T-helper 2 cell treated with Interferon-gamma antibody and Interleukin-4, amounts not matched to agents 5 μg/mL and 100 μg/mL, for 36 hours (primary cell): Measurements from ENCODE around the gene KIF26B.
"Not testable (repeated sequence)": the region's sequence is repeated elsewhere in the genome, so short reads cannot be mapped to it uniquely, and the experiment has no call there.

Experiments
- DNase-seq: peaks from one replicate; pipeline ENCODE4 v3.0.0; 2021; ENCODE audit warnings: low spot score
- H3K27ac Mint-ChIP-seq: one replicate; pipeline ENCODE4 v1.8.0; 2021; ENCODE audit warnings: mild to moderate bottlenecking, mixed read lengths
- H3K27me3 Mint-ChIP-seq: one replicate; pipeline ENCODE4 v1.8.0; 2021; ENCODE audit warnings: low read depth, mixed read lengths
- H3K36me3 Mint-ChIP-seq: one replicate; pipeline ENCODE4 v1.8.0; 2021; ENCODE audit warnings: low read depth, mixed read lengths
- H3K4me1 Mint-ChIP-seq: one replicate; pipeline ENCODE4 v1.8.0; 2021; ENCODE audit warnings: low read depth, mixed read lengths
- H3K4me3 Mint-ChIP-seq: one replicate; pipeline ENCODE4 v1.8.0; 2022; ENCODE audit warnings: mild to moderate bottlenecking, moderate library complexity, mixed read lengths
- H3K9me3 Mint-ChIP-seq: one replicate; pipeline ENCODE4 v1.8.0; 2021; ENCODE audit warnings: mixed read lengths

The KIF26B gene

DNA sequence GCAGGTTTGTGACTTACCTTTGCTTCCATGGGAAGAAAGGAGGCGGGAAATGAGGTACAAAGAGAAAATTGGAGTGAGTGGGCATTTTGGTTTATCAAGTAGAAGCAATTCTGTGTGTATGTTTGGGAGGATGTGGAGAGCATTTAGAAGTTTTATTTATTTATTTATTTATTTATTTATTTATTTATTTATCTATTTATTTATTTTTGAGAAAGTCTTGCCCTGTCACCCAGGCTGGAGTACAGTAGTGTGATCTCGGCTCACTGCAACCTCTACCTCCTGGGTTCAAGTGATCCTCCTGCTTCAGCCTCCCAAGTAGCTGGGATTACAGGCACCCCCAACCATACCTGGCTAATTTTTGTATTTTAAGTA lies 182.2 kb downstream of the KIF26B start:
- H3K27ac Mint-ChIP-seq, H3K9me3 Mint-ChIP-seq, H3K4me1 Mint-ChIP-seq, H3K4me3 Mint-ChIP-seq, H3K27me3 Mint-ChIP-seq, H3K36me3 Mint-ChIP-seq, DNase-seq: not testable (repeated sequence)

DNA sequence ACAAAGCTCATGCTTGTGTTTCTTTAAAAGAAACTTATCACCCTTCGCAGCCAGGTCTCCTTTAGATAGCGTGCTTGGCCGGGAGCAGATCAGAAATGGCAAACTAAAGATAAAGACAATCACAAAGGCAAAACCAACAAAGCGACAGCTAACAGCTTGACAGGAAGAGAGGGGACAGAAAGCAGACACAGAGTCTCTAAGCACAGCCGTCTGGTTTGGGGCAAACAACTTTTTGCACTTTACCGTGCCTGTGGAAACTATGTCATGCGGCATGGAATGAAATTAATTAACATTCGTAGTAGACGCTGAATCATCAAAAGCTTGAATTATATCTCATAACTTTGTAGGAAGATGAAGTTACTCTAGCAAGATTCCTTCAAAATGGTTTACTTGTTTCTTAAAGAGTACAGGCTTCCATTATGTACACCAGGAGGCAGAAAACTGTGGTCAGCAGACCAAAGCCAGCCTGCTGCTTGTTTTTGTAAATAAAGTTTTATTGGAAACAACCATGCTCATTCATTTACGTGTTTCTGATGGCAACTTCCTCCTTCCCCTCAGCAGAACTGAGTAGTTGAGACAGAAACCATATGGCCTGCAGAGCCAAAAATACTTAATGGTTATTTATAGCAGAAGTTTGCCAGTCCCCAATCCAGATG lies 183.2 kb downstream of the KIF26B start:
- no peak overlapping the region for H3K4me3 Mint-ChIP-seq
- no peaks in the 10 kb centered on the region for H3K27me3 Mint-ChIP-seq
- no peak overlapping the region for H3K27ac Mint-ChIP-seq
- H3K9me3 Mint-ChIP-seq = no peaks in the 10 kb centered on the region
- no peak for DNase-seq
- H3K36me3 Mint-ChIP-seq = no peaks in the 10 kb centered on the region
- peaks cover 5% of the 10 kb centered on the region for H3K4me1 Mint-ChIP-seq

- Mint-ChIP-seq H3K4me1 (peaks cover 5% of the 10 kb centered on the region), H3K36me3 (no peaks in the 10 kb centered on the region), H3K4me3 (no peak overlapping the region), H3K27ac (no peak overlapping the region), H3K27me3 (no peaks in the 10 kb centered on the region), H3K9me3 (no peaks in the 10 kb centered on the region)
- no peak for DNase-seq
Measured at GRCh38 chr1:245338485-245338877, 183.7 kb downstream of the KIF26B start.

DNA sequence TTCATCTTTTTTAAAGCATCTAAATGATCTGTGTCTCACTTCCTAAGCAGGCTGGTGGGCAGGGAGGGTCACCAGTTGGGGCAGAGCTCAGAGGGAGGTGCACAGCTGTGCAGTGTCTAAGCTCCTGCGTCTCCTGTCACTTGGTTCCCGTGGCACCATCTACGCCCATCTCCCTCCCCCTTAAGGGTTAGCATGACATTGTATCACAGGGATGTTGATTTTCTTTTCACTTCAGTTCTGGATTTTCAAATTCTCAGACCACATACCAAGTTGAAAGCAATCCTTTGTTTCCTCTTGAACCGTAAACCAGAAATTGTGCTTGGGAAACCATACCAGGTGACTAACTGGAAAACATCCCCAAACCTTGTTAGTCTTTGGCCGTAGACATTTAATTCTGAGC lies 187.0 kb downstream of the KIF26B start:
- no peak for DNase-seq
- no peaks in the 10 kb centered on the region for H3K36me3 Mint-ChIP-seq
- no peaks in the 10 kb centered on the region for H3K9me3 Mint-ChIP-seq
- peaks cover 5% of the 10 kb centered on the region for H3K4me1 Mint-ChIP-seq
- H3K4me3 Mint-ChIP-seq = no peak overlapping the region
- no peak overlapping the region for H3K27ac Mint-ChIP-seq
- H3K27me3 Mint-ChIP-seq = no peaks in the 10 kb centered on the region

DNA sequence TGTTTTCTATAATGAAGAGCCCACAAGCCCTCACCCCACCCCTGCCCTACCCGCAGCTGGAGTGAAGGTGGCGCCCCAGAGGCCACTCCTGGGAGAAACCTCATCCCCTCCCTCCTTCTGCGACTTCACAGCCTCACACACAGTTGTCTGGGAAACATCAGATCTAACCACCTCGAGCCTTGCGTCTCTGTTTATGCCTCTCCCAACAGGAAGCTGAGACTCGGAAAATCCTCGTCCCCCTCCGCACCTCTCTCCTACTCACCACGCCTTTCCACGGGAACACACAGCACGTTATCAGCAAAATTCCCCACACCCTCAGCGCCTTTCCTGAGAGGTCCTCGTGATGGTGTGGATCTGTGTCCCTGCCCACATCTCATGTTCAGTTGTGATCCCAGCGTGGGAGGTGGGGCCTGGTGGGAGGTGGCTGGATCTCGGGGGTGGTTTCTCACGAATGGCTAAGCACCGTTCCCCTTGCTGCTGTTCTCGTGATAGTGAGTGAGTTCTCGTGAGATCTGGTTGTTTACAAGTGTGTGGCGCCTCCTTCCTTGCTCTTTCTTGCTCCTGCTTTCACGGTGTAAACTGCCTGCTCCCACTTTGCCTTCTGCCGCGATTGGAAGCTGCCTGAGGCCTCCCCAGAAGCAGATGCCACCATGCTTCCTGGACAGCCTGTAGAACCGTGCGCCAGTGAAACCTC lies 190.6 kb downstream of the KIF26B start:
- H3K27me3 Mint-ChIP-seq = peaks cover 2% of the 10 kb centered on the region
- no peak overlapping the region for H3K4me3 Mint-ChIP-seq
- H3K36me3 Mint-ChIP-seq = no peaks in the 10 kb centered on the region
- H3K9me3 Mint-ChIP-seq = no peaks in the 10 kb centered on the region
- no peaks in the 10 kb centered on the region for H3K4me1 Mint-ChIP-seq
- no peak for DNase-seq
- no peak overlapping the region for H3K27ac Mint-ChIP-seq

DNA sequence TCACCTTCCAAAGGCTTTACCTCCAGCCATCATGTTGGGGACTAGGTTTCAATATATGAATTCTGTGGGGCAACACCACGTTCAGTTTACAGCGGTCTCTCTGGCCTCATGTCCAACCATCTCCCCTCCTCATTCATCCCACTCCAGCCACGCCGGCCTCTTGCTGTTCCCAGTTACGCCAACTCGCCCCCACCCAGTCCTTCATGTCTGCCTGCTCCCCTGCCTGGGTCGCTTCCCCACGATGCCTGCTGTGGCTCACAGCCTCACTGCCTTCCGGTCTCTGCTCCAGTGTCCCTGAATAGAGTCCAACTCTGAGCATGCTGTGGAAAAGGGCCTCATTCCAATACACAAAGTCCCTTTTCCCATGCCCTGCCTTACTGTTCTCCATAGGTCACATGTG lies 193.8 kb downstream of the KIF26B start:
- Mint-ChIP-seq H3K36me3 (no peaks in the 10 kb centered on the region), H3K4me1 (no peaks in the 10 kb centered on the region), H3K9me3 (no peaks in the 10 kb centered on the region), H3K4me3 (no peak overlapping the region), H3K27ac (no peak overlapping the region), H3K27me3 (peaks cover 2% of the 10 kb centered on the region)
- no peak for DNase-seq

GRCh38 chr1:245353411-245353810 lies 198.6 kb downstream of the KIF26B start:
- H3K4me3 Mint-ChIP-seq = no peak overlapping the region

GRCh38 chr1:245353915-245354775 lies 199.4 kb downstream of the KIF26B start:
- no peaks in the 10 kb centered on the region for H3K36me3 Mint-ChIP-seq
- H3K9me3 Mint-ChIP-seq = no peaks in the 10 kb centered on the region
- H3K27ac Mint-ChIP-seq = no peak overlapping the region
- no peak for DNase-seq
- H3K27me3 Mint-ChIP-seq = no peaks in the 10 kb centered on the region
- H3K4me1 Mint-ChIP-seq = no peaks in the 10 kb centered on the region
- no peak overlapping the region for H3K4me3 Mint-ChIP-seq

More at GRCh38 chr1:245353411-245353810, 198.6 kb downstream of the KIF26B start:
- peaks cover 2% of the 10 kb centered on the region for H3K27me3 Mint-ChIP-seq
- H3K4me1 Mint-ChIP-seq = no peaks in the 10 kb centered on the region
- H3K9me3 Mint-ChIP-seq = no peaks in the 10 kb centered on the region
- no peak overlapping the region for H3K27ac Mint-ChIP-seq
- no peaks in the 10 kb centered on the region for H3K36me3 Mint-ChIP-seq
- DNase-seq = no peak

- not testable (repeated sequence) for H3K9me3 Mint-ChIP-seq, DNase-seq, H3K4me3 Mint-ChIP-seq, H3K36me3 Mint-ChIP-seq, H3K4me1 Mint-ChIP-seq, H3K27ac Mint-ChIP-seq, H3K27me3 Mint-ChIP-seq
Measured at GRCh38 chr1:245355851-245356630, 201.3 kb downstream of the KIF26B start.

- Mint-ChIP-seq H3K4me3 (no peak overlapping the region), H3K9me3 (no peaks in the 10 kb centered on the region), H3K27me3 (no peaks in the 10 kb centered on the region), H3K36me3 (no peaks in the 10 kb centered on the region), H3K27ac (no peak overlapping the region), H3K4me1 (no peaks in the 10 kb centered on the region)
- no peak for DNase-seq
Measured at GRCh38 chr1:245356891-245357585, 202.3 kb downstream of the KIF26B start.

GRCh38 chr1:245359101-245359680 lies 204.4 kb downstream of the KIF26B start:
- H3K9me3 Mint-ChIP-seq, DNase-seq, H3K4me1 Mint-ChIP-seq, H3K27ac Mint-ChIP-seq, H3K27me3 Mint-ChIP-seq, H3K36me3 Mint-ChIP-seq, H3K4me3 Mint-ChIP-seq: not testable (repeated sequence)

GRCh38 chr1:245361065-245361464 lies 206.3 kb downstream of the KIF26B start:
- no peaks in the 10 kb centered on the region for H3K9me3 Mint-ChIP-seq
- no peaks in the 10 kb centered on the region for H3K4me1 Mint-ChIP-seq
- no peaks in the 10 kb centered on the region for H3K36me3 Mint-ChIP-seq
- H3K4me3 Mint-ChIP-seq = no peak overlapping the region
- H3K27me3 Mint-ChIP-seq = peaks cover 4% of the 10 kb centered on the region
- no peak overlapping the region for H3K27ac Mint-ChIP-seq
- no peak for DNase-seq

GRCh38 chr1:245361951-245362350 lies 207.2 kb downstream of the KIF26B start:
- Mint-ChIP-seq H3K27me3 (peaks cover 4% of the 10 kb centered on the region), H3K4me1 (no peaks in the 10 kb centered on the region), H3K9me3 (no peaks in the 10 kb centered on the region), H3K27ac (no peak overlapping the region), H3K36me3 (no peaks in the 10 kb centered on the region), H3K4me3 (no peak overlapping the region)
- no peak for DNase-seq
